Measurements from ENCODE around the gene C10orf53. TPM values are rescaled to one million over a fixed set of nuclear protein-coding genes. Genes with fewer than 3 reads are reported as not detected.

The C10orf53 gene
- total and polyA plus RNA-seq, 2 experiments from 2014 or later = not detected

DNA sequence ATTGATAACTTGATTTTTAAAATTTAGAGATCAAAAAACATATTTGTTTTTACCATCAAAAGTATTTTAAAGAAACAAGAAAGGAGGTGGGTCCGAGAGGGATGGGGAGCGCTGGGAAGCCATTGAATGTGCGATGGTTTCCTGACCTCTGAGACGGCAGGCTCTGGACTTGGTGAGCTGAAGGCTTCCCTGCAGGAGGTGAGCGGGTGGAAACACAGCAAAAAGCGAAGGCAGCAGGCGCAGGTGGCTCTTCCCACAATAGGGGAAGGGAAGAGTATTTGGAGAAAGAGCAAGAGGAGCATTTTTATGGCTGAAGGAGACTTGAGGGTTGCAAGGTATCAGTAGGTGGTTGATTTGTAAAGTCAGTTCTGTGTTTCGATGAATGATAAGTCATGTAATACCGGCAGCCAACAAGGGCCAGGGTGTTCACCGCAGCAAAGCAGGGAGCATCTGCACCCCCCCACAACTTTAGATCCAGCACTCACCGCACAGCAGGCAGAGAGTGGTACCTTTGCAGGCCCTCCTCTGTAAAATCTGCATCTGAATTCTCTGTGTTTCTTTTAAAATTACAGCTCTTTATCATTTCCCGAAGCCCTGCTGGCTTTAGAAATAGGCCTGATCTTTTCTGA, 10.5 kb downstream of the C10orf53 start:
- DNase-seq (ENCODE audit: low spot score) = no peak
- peaks cover 46% of the 10 kb centered on the region for H3K27me3 ChIP-seq
- no peaks in the 10 kb centered on the region for H4K20me1 ChIP-seq (ENCODE audit: insufficient read depth, poor library complexity, severe bottlenecking)
- no peaks in the 10 kb centered on the region for H3K9me2 ChIP-seq (replicated peaks; ENCODE audit: insufficient read depth)
- H3K9me3 ChIP-seq (ENCODE audit: low read depth) = no peaks in the 10 kb centered on the region
- TF ChIP-seq EZH2phosphoT487 (IDR thresholded peaks at IDR 0.05; ENCODE audit: low read depth, severe bottlenecking, unreplicated experiment) (no peak), EZH2 (IDR thresholded peaks at IDR 0.05; ENCODE audit: borderline replicate concordance) (no peak)
- TF ChIP-seq, protein P1, sequence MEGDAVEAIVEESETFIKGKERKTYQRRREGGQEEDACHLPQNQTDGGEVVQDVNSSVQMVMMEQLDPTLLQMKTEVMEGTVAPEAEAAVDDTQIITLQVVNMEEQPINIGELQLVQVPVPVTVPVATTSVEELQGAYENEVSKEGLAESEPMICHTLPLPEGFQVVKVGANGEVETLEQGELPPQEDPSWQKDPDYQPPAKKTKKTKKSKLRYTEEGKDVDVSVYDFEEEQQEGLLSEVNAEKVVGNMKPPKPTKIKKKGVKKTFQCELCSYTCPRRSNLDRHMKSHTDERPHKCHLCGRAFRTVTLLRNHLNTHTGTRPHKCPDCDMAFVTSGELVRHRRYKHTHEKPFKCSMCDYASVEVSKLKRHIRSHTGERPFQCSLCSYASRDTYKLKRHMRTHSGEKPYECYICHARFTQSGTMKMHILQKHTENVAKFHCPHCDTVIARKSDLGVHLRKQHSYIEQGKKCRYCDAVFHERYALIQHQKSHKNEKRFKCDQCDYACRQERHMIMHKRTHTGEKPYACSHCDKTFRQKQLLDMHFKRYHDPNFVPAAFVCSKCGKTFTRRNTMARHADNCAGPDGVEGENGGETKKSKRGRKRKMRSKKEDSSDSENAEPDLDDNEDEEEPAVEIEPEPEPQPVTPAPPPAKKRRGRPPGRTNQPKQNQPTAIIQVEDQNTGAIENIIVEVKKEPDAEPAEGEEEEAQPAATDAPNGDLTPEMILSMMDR (IDR thresholded peaks at IDR 0.05; ENCODE audit: poor library complexity) = no peak
- no peak overlapping the region for H2AFZ ChIP-seq
- no peak overlapping the region for H3K4me3 ChIP-seq
- WGBS (ENCODE audit: low lambda C conversion rate, missing lambda C conversion rate) = 31% methylated on average over 12 of the region's 12 CpGs
- H3K4me2 ChIP-seq = no peak overlapping the region
- H3K4me1 ChIP-seq (ENCODE audit: insufficient read depth) = peaks cover 4% of the 10 kb centered on the region
- H3K27ac ChIP-seq = no peak overlapping the region
- H3K79me2 ChIP-seq = no peaks in the 10 kb centered on the region
- H3K36me3 ChIP-seq (replicated peaks; ENCODE audit: insufficient read depth, low read depth) = no peaks in the 10 kb centered on the region

DNA sequence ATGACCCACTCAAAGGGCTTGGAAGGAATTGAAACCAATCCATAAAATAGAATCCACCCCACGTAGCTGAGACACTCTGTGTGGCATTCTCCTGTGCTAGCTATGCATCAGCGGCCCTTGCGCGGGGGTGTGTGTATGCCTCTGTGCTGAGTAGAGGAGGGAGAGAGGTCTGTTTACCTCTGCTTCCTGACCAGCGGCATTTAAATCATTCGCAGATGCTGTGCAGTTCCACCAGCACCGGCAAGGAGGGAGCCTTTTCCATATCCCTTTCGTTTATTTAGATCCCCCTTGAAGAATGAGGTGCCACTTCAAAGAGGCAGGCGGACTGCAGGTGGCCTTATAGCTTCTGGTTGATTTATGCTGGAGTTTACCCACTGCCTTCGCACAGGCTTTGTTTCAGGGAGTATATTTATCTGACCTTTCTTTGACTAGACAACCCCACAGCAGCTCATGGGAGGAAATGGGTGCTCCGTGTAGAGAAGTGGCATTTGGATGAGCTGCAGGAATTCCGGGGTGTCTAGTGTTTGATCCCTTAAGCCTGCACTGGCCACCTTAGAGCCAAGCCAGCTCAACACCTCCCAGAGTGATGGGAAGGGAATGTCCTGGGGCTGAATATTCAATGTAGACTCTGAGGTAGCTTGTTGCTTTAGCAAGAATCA, 11.4 kb downstream of the C10orf53 start:
- Histone ChIP-seq H3K79me2 (no peaks in the 10 kb centered on the region), H3K36me3 (replicated peaks; ENCODE audit: insufficient read depth, low read depth) (no peaks in the 10 kb centered on the region), H3K4me1 (ENCODE audit: insufficient read depth) (peaks cover 4% of the 10 kb centered on the region), H3K4me3 (no peak overlapping the region), H3K4me2 (no peak overlapping the region), H3K27me3 (peaks cover 46% of the 10 kb centered on the region), H2AFZ (no peak overlapping the region), H4K20me1 (ENCODE audit: insufficient read depth, poor library complexity, severe bottlenecking) (no peaks in the 10 kb centered on the region), H3K27ac (no peak overlapping the region), H3K9me2 (replicated peaks; ENCODE audit: insufficient read depth) (no peaks in the 10 kb centered on the region), H3K9me3 (ENCODE audit: low read depth) (no peaks in the 10 kb centered on the region)
- 11% methylated on average over 12 of the region's 12 CpGs for WGBS (ENCODE audit: low lambda C conversion rate, missing lambda C conversion rate)
- TF ChIP-seq EZH2 (IDR thresholded peaks at IDR 0.05; ENCODE audit: borderline replicate concordance) (no peak), EZH2phosphoT487 (IDR thresholded peaks at IDR 0.05; ENCODE audit: low read depth, severe bottlenecking, unreplicated experiment) (no peak)
- TF ChIP-seq, protein P1 (IDR thresholded peaks at IDR 0.05; ENCODE audit: poor library complexity) = no peak
- DNase-seq (ENCODE audit: low spot score) = no peak

DNA sequence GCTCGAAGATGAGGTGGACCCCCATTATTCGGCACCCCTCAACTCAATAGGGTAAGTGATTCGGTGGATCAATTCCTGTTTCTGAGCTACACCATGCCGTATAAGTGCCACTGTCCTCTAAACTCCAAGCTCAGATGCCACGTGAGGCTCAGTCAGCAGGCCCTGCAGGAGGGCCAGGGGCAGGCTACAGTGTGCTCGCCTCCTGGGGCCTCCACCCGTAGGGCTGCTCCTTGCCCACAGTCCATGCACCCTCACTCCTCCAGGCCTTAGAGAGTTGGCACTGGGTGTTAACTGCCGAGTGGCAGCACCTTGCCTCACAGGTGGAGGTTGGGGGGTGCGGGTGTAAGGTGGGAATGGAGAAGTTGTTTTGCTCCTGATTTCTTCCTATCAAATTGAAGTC, 12.1 kb downstream of the C10orf53 start:
- no peaks in the 10 kb centered on the region for H3K79me2 ChIP-seq
- no peaks in the 10 kb centered on the region for H4K20me1 ChIP-seq (ENCODE audit: insufficient read depth, poor library complexity, severe bottlenecking)
- H3K27me3 ChIP-seq = peaks cover 46% of the 10 kb centered on the region
- no peak for DNase-seq (ENCODE audit: low spot score)
- no peaks in the 10 kb centered on the region for H3K9me3 ChIP-seq (ENCODE audit: low read depth)
- H2AFZ ChIP-seq = no peak overlapping the region
- H3K9me2 ChIP-seq (replicated peaks; ENCODE audit: insufficient read depth) = no peaks in the 10 kb centered on the region
- peaks cover 4% of the 10 kb centered on the region for H3K4me1 ChIP-seq (ENCODE audit: insufficient read depth)
- H3K4me3 ChIP-seq = no peak overlapping the region
- no peak overlapping the region for H3K4me2 ChIP-seq
- no peaks in the 10 kb centered on the region for H3K36me3 ChIP-seq (replicated peaks; ENCODE audit: insufficient read depth, low read depth)
- no peak for TF ChIP-seq EZH2phosphoT487 (IDR thresholded peaks at IDR 0.05; ENCODE audit: low read depth, severe bottlenecking, unreplicated experiment)
- TF ChIP-seq EZH2 (IDR thresholded peaks at IDR 0.05; ENCODE audit: borderline replicate concordance) = no peak
- TF ChIP-seq, protein P1 (IDR thresholded peaks at IDR 0.05; ENCODE audit: poor library complexity) = no peak
- 71% methylated on average over 9 of the region's 9 CpGs for WGBS (ENCODE audit: low lambda C conversion rate, missing lambda C conversion rate)
- no peak overlapping the region for H3K27ac ChIP-seq

All from hepatocyte (in vitro differentiated cells).